ENCODE data around the gene JOSD1.
A peak's percentile ranks its signal among the peaks of the same experiment; 100 is the strongest.

The JOSD1 gene

GRCh38 chr22:38731703-38732161, 31.0 kb upstream of the JOSD1 start:
- Histone ChIP-seq H3K9me3 (ENCODE audit: control insufficient read depth, low read length) (no peaks in the 10 kb centered on the region), H3K4me1 (ENCODE audit: control insufficient read depth, insufficient read depth, low read length) (peaks cover 24% of the 10 kb centered on the region), H3K27me3 (replicated peaks; ENCODE audit: control insufficient read depth, insufficient read depth, low read length) (no peaks in the 10 kb centered on the region), H3K36me3 (ENCODE audit: control insufficient read depth, insufficient read depth, low read length, severe bottlenecking) (peaks cover 66% of the 10 kb centered on the region), H3K9ac (ENCODE audit: low read length) (no peak overlapping the region), H3K4me3 (ENCODE audit: low read length) (no peak overlapping the region)
- no peak for DNase-seq (ENCODE audit: low read depth)

GRCh38 chr22:38730411-38730871, 29.7 kb upstream of the JOSD1 start:
- DNase-seq (ENCODE audit: low read depth): no peak
- H3K27me3 ChIP-seq (replicated peaks; ENCODE audit: control insufficient read depth, insufficient read depth, low read length): no peaks in the 10 kb centered on the region
- H3K9me3 ChIP-seq (ENCODE audit: control insufficient read depth, low read length): no peaks in the 10 kb centered on the region
- H3K9ac ChIP-seq (ENCODE audit: low read length): no peak overlapping the region
- peaks cover 24% of the 10 kb centered on the region for H3K4me1 ChIP-seq (ENCODE audit: control insufficient read depth, insufficient read depth, low read length)
- H3K36me3 ChIP-seq (ENCODE audit: control insufficient read depth, insufficient read depth, low read length, severe bottlenecking): peaks cover 68% of the 10 kb centered on the region
- H3K4me3 ChIP-seq (ENCODE audit: low read length): no peak overlapping the region

- no peak for DNase-seq (ENCODE audit: low read depth)
- H3K27me3 ChIP-seq (replicated peaks; ENCODE audit: control insufficient read depth, insufficient read depth, low read length): no peaks in the 10 kb centered on the region
- H3K4me3 ChIP-seq (ENCODE audit: low read length): no peak overlapping the region
- no peak overlapping the region for H3K9ac ChIP-seq (ENCODE audit: low read length)
- H3K9me3 ChIP-seq (ENCODE audit: control insufficient read depth, low read length): no peaks in the 10 kb centered on the region
- H3K4me1 ChIP-seq (ENCODE audit: control insufficient read depth, insufficient read depth, low read length): peaks cover 24% of the 10 kb centered on the region
- peaks cover 66% of the 10 kb centered on the region for H3K36me3 ChIP-seq (ENCODE audit: control insufficient read depth, insufficient read depth, low read length, severe bottlenecking)
These were observed 29.2 kb upstream of the JOSD1 start for GRCh38 chr22:38729946-38730345.

GRCh38 chr22:38728871-38729796, 28.4 kb upstream of the JOSD1 start:
- no peak overlapping the region for H3K4me3 ChIP-seq (ENCODE audit: low read length)
- DNase-seq (ENCODE audit: low read depth): no peak
- H3K9me3 ChIP-seq (ENCODE audit: control insufficient read depth, low read length): no peaks in the 10 kb centered on the region
- no peak overlapping the region for H3K9ac ChIP-seq (ENCODE audit: low read length)
- no peaks in the 10 kb centered on the region for H3K27me3 ChIP-seq (replicated peaks; ENCODE audit: control insufficient read depth, insufficient read depth, low read length)
- peaks cover 19% of the 10 kb centered on the region for H3K4me1 ChIP-seq (ENCODE audit: control insufficient read depth, insufficient read depth, low read length)
- H3K36me3 ChIP-seq (ENCODE audit: control insufficient read depth, insufficient read depth, low read length, severe bottlenecking): peaks cover 74% of the 10 kb centered on the region

- H3K36me3 ChIP-seq (ENCODE audit: control insufficient read depth, insufficient read depth, low read length, severe bottlenecking): peaks cover 87% of the 10 kb centered on the region
These were observed 27.0 kb upstream of the JOSD1 start for GRCh38 chr22:38727530-38728451.

GRCh38 chr22:38727123-38727522, 26.4 kb upstream of the JOSD1 start:
- no peak overlapping the region for H3K4me3 ChIP-seq (ENCODE audit: low read length)
- peaks cover 11% of the 10 kb centered on the region for H3K4me1 ChIP-seq (ENCODE audit: control insufficient read depth, insufficient read depth, low read length)
- H3K9me3 ChIP-seq (ENCODE audit: control insufficient read depth, low read length): no peaks in the 10 kb centered on the region
- peaks cover 91% of the 10 kb centered on the region for H3K36me3 ChIP-seq (ENCODE audit: control insufficient read depth, insufficient read depth, low read length, severe bottlenecking)
- no peak for DNase-seq (ENCODE audit: low read depth)
- no peaks in the 10 kb centered on the region for H3K27me3 ChIP-seq (replicated peaks; ENCODE audit: control insufficient read depth, insufficient read depth, low read length)
- H3K9ac ChIP-seq (ENCODE audit: low read length): no peak overlapping the region

More at GRCh38 chr22:38727530-38728451, 27.0 kb upstream of the JOSD1 start:
- Histone ChIP-seq H3K27me3 (replicated peaks; ENCODE audit: control insufficient read depth, insufficient read depth, low read length) (no peaks in the 10 kb centered on the region), H3K9me3 (ENCODE audit: control insufficient read depth, low read length) (no peaks in the 10 kb centered on the region), H3K4me1 (ENCODE audit: control insufficient read depth, insufficient read depth, low read length) (peaks cover 11% of the 10 kb centered on the region), H3K9ac (ENCODE audit: low read length) (no peak overlapping the region), H3K4me3 (ENCODE audit: low read length) (no peak overlapping the region)
- no peak for DNase-seq (ENCODE audit: low read depth)

- Histone ChIP-seq H3K36me3 (ENCODE audit: control insufficient read depth, insufficient read depth, low read length, severe bottlenecking) (peaks cover 89% of the 10 kb centered on the region), H3K4me1 (ENCODE audit: control insufficient read depth, insufficient read depth, low read length) (peaks cover 11% of the 10 kb centered on the region), H3K9ac (ENCODE audit: low read length) (no peak overlapping the region), H3K27me3 (replicated peaks; ENCODE audit: control insufficient read depth, insufficient read depth, low read length) (no peaks in the 10 kb centered on the region), H3K4me3 (ENCODE audit: low read length) (no peak overlapping the region), H3K9me3 (ENCODE audit: control insufficient read depth, low read length) (no peaks in the 10 kb centered on the region)
- DNase-seq (ENCODE audit: low read depth): no peak
These were observed 25.3 kb upstream of the JOSD1 start for GRCh38 chr22:38725900-38726655.

GRCh38 chr22:38724926-38725571, 24.3 kb upstream of the JOSD1 start:
- no peak overlapping the region for H3K4me3 ChIP-seq (ENCODE audit: low read length)
- H3K36me3 ChIP-seq (ENCODE audit: control insufficient read depth, insufficient read depth, low read length, severe bottlenecking): peaks cover 79% of the 10 kb centered on the region
- no peak overlapping the region for H3K9ac ChIP-seq (ENCODE audit: low read length)
- peak; percentile 44 for DNase-seq (ENCODE audit: low read depth)
- H3K27me3 ChIP-seq (replicated peaks; ENCODE audit: control insufficient read depth, insufficient read depth, low read length): no peaks in the 10 kb centered on the region
- H3K9me3 ChIP-seq (ENCODE audit: control insufficient read depth, low read length): no peaks in the 10 kb centered on the region
- peaks cover 11% of the 10 kb centered on the region for H3K4me1 ChIP-seq (ENCODE audit: control insufficient read depth, insufficient read depth, low read length)

GRCh38 chr22:38724176-38724575, 23.4 kb upstream of the JOSD1 start:
- H3K9ac ChIP-seq (ENCODE audit: low read length): no peak overlapping the region
- peaks cover 11% of the 10 kb centered on the region for H3K4me1 ChIP-seq (ENCODE audit: control insufficient read depth, insufficient read depth, low read length)
- H3K27me3 ChIP-seq (replicated peaks; ENCODE audit: control insufficient read depth, insufficient read depth, low read length): no peaks in the 10 kb centered on the region
- H3K4me3 ChIP-seq (ENCODE audit: low read length): no peak overlapping the region
- H3K36me3 ChIP-seq (ENCODE audit: control insufficient read depth, insufficient read depth, low read length, severe bottlenecking): peaks cover 70% of the 10 kb centered on the region
- H3K9me3 ChIP-seq (ENCODE audit: control insufficient read depth, low read length): no peaks in the 10 kb centered on the region
- DNase-seq (ENCODE audit: low read depth): no peak

GRCh38 chr22:38721551-38721950, 20.8 kb upstream of the JOSD1 start:
- Histone ChIP-seq H3K9ac (ENCODE audit: low read length) (no peak overlapping the region), H3K27me3 (replicated peaks; ENCODE audit: control insufficient read depth, insufficient read depth, low read length) (no peaks in the 10 kb centered on the region), H3K4me3 (ENCODE audit: low read length) (no peak overlapping the region), H3K36me3 (ENCODE audit: control insufficient read depth, insufficient read depth, low read length, severe bottlenecking) (peaks cover 52% of the 10 kb centered on the region), H3K9me3 (ENCODE audit: control insufficient read depth, low read length) (no peaks in the 10 kb centered on the region), H3K4me1 (ENCODE audit: control insufficient read depth, insufficient read depth, low read length) (peaks cover 11% of the 10 kb centered on the region)
- DNase-seq (ENCODE audit: low read depth): no peak

Measured in adipocyte (in vitro differentiated cells).